HFFc6 (cell line): ENCODE measurements around the gene NLN. TPM values are rescaled to one million over a fixed set of nuclear protein-coding genes. Genes with fewer than 3 reads are reported as not detected.

Experiments
- DNase-seq: peaks from one replicate; pipeline ENCODE4 v3.0.0-alpha.2; 2018
- H3K27ac Mint-ChIP-seq: 2 replicates; pipeline ENCODE4 v1.8.0; 2020; ENCODE audit warnings: mild to moderate bottlenecking, mixed read lengths
- H3K27me3 Mint-ChIP-seq: 2 replicates; pipeline ENCODE4 v1.8.0; 2021; ENCODE audit warnings: mild to moderate bottlenecking, moderate library complexity, mixed read lengths; ENCODE audit not compliant: insufficient read depth
- H3K36me3 Mint-ChIP-seq: 2 replicates; pipeline ENCODE4 v1.8.0; 2021; ENCODE audit warnings: low read depth, mixed read lengths
- H3K4me1 Mint-ChIP-seq: 2 replicates; pipeline ENCODE4 v1.8.0; 2020; ENCODE audit warnings: low read depth, mixed read lengths
- H3K4me3 Mint-ChIP-seq: 2 replicates; pipeline ENCODE4 v1.8.0; 2020; ENCODE audit warnings: mild to moderate bottlenecking, moderate library complexity, mixed read lengths
- H3K9me3 Mint-ChIP-seq: 2 replicates; pipeline ENCODE4 v1.8.0; 2020; ENCODE audit warnings: mild to moderate bottlenecking, mixed read lengths
- total RNA-seq, 6 experiments: library from RNA; stranded (reverse); fragmentation: NEBNext Ultra II Directional; extraction: Animal tissue kit (Norgen Biotek cat#: 25700); gene quantifications; 2 replicates in 1 of 6; 3 replicates in 5 of 6; pipeline ENCODE4 v1.2.3, GENCODE V29; 2021
- TF ChIP-seq, protein P1 (sequence below): fragments of 200-600 bp; sonication (generic); IDR thresholded peaks from 2 replicates; pipeline ENCODE4 v1.5.0; 2021; ENCODE audit warnings: antibody characterized with exemption, mild to moderate bottlenecking

The NLN gene
- total RNA-seq, 6 experiments from 2014 or later: 47.9 to 62.0 (median 57.1) TPM

DNA sequence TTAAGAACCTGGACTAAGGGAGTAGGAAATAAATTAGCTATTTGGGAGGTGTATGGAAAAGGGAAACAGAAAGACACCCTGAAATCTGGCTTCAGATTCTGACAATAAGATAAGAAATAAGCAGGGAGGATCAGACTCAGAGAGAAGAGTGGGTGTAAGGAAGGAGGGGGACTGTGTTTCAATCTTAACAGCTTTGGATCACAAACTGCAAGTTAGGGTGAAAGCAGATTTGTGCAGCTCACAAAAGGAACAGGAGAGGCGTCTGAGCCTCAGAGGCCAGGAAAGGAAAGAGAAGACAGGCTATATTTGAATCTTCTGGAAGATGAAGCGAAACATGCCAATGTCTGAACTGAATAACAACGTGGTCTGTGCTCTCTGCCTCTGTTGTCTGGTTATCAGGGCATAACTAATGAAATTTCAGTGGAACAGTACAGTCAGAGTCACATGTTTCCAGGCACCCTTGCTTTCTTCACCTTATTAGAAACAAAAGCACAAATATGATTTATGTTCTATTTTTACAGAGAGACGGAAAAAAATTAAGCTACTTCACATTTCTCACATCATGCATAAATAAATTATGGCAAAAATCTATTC lies 26.7 kb upstream of the NLN start:
- Mint-ChIP-seq H3K36me3 (peaks cover 22% of the 10 kb centered on the region), H3K27me3 (no peaks in the 10 kb centered on the region), H3K4me1 (no peaks in the 10 kb centered on the region), H3K9me3 (no peaks in the 10 kb centered on the region), H3K4me3 (no peak overlapping the region), H3K27ac (no peak overlapping the region)
- DNase-seq: no peak
- TF ChIP-seq, protein P1, sequence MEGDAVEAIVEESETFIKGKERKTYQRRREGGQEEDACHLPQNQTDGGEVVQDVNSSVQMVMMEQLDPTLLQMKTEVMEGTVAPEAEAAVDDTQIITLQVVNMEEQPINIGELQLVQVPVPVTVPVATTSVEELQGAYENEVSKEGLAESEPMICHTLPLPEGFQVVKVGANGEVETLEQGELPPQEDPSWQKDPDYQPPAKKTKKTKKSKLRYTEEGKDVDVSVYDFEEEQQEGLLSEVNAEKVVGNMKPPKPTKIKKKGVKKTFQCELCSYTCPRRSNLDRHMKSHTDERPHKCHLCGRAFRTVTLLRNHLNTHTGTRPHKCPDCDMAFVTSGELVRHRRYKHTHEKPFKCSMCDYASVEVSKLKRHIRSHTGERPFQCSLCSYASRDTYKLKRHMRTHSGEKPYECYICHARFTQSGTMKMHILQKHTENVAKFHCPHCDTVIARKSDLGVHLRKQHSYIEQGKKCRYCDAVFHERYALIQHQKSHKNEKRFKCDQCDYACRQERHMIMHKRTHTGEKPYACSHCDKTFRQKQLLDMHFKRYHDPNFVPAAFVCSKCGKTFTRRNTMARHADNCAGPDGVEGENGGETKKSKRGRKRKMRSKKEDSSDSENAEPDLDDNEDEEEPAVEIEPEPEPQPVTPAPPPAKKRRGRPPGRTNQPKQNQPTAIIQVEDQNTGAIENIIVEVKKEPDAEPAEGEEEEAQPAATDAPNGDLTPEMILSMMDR: no peak

DNA sequence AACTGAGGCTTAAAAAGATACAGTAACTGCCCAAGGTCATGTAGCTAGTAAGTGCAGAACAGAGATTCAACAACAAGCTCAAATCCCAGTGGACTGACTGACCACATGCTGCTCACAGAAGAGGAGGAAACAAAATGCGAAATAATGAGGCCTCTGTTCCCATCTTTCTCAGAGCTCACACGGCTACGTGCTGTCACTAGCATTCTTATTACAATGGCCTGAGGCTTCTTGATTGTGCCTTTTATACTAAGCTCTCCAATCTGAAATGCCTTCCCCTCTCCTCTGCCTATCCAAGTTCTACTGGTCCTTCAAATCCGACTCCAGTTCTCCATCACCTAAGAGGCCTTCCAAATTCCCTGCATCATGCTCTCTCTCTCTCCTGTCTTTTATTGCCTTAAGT lies 26.1 kb upstream of the NLN start:
- Mint-ChIP-seq H3K9me3 (no peaks in the 10 kb centered on the region), H3K36me3 (peaks cover 19% of the 10 kb centered on the region), H3K27me3 (no peaks in the 10 kb centered on the region), H3K4me3 (no peak overlapping the region), H3K4me1 (no peaks in the 10 kb centered on the region), H3K27ac (no peak overlapping the region)
- TF ChIP-seq, protein P1: no peak
- DNase-seq: no peak

DNA sequence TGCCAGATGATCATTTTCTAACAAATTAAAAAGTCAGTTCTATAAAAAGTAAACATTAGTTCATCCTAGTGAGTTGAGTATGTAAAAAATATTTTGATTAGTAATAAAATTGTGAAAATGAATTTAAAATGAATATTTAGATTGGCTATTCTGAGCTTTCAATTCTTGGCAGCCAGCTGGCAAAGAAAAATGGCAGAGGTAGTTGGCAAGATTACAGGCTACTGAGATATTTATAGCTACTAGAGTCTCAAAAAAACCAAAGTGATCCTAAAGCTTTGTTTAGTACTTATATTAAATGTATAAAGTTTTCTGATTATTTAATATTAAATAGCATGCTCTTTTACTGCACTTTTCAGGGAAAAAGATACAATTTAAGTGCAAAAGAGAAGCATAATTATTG lies 25.1 kb upstream of the NLN start:
- Mint-ChIP-seq H3K27me3 (no peaks in the 10 kb centered on the region), H3K4me3 (no peak overlapping the region), H3K9me3 (no peaks in the 10 kb centered on the region), H3K36me3 (peaks cover 16% of the 10 kb centered on the region), H3K4me1 (no peaks in the 10 kb centered on the region), H3K27ac (no peak overlapping the region)
- no peak for DNase-seq
- TF ChIP-seq, protein P1: no peak

DNA sequence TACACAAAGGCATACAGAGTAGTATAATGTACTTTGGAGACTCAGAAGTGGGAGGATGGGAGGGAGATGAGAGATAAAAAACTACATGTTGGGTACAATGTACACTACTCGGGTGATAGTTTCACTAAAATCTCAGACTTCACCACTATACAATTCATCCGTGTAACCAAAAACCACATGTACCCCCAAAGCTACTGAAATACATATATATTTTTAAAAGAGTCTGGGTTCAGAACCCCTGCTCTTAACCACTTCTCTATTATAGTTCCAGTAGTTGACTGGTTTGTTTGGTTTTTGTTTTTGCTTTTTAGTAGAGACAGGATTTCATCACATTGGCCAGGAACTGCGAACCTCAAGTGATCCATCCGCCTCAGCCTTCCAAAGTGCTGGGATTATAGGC lies 22.7 kb upstream of the NLN start:
- H3K36me3 Mint-ChIP-seq: peaks cover 28% of the 10 kb centered on the region
- no peaks in the 10 kb centered on the region for H3K9me3 Mint-ChIP-seq
- TF ChIP-seq, protein P1: no peak
- no peaks in the 10 kb centered on the region for H3K4me1 Mint-ChIP-seq
- H3K27ac Mint-ChIP-seq: no peak overlapping the region
- H3K4me3 Mint-ChIP-seq: no peak overlapping the region
- no peak for DNase-seq
- no peaks in the 10 kb centered on the region for H3K27me3 Mint-ChIP-seq

DNA sequence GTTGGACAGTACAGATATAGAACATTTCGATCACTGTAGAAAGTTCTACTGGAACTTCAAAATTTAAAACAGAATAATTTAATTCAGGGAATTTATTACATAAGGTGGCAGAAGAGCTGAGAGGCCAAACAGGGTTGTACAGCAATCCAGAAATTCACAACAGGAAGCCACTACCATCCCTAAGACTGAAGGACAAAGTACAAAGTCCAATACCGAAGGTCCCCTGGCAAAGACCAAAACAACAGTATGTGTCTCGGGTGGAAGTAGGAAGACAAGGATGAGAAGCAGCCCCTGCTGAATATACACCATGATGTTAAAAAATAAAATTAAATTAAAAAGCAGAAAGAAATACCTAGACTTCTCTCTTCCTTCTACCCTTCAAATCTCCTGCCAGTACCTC lies 20.0 kb upstream of the NLN start:
- no peak overlapping the region for H3K27ac Mint-ChIP-seq
- H3K27me3 Mint-ChIP-seq: no peaks in the 10 kb centered on the region
- no peaks in the 10 kb centered on the region for H3K9me3 Mint-ChIP-seq
- TF ChIP-seq, protein P1: no peak
- DNase-seq: no peak
- H3K4me1 Mint-ChIP-seq: no peaks in the 10 kb centered on the region
- H3K4me3 Mint-ChIP-seq: no peak overlapping the region
- peaks cover 28% of the 10 kb centered on the region for H3K36me3 Mint-ChIP-seq
